Stimulated activated naive CD8-positive, alpha-beta T cell treated with anti-CD3 and anti-CD28 coated beads, Interleukin-15, Interleukin-2, amounts not matched to agents 100 U/mL and 50 U/mL, for 24 hours (primary cell): ENCODE results near the gene BAIAP2.

Experiments
- ATAC-seq: fragments of 150-1000 bp; cut with Tn5 transposase; one replicate; pipeline ENCODE4 v1.10.0; 2021
- DNase-seq: peaks from one replicate; pipeline ENCODE4 v3.0.0; 2021

The BAIAP2 gene

GRCh38 chr17:81160306-81160705 is 125.4 kb downstream of the BAIAP2 start:
- no peak for DNase-seq
- no peak for ATAC-seq

GRCh38 chr17:81160747-81161453 is 125.9 kb downstream of the BAIAP2 start:
- DNase-seq (no peak), ATAC-seq (no peak)

DNA sequence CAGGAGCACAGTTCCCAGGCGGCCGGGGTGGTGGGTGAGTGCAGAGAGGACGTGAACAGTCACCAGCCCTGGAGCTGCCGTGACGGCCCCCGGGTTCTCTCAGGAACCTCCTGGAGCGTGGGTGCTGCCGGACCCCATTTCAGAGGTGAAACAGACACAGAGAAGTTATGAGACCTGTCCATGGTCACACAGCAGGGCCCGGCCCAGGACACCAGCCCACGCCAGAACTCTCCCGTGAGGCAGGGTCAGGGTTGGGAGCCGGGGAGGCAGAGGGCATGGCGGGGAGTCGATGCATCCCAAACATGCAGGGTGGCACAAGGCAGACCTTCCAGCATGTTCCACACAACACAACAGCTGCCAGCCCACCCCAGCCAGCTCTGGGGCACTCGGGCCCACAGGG is 126.6 kb downstream of the BAIAP2 start:
- no peak for DNase-seq
- ATAC-seq = no peak

DNA sequence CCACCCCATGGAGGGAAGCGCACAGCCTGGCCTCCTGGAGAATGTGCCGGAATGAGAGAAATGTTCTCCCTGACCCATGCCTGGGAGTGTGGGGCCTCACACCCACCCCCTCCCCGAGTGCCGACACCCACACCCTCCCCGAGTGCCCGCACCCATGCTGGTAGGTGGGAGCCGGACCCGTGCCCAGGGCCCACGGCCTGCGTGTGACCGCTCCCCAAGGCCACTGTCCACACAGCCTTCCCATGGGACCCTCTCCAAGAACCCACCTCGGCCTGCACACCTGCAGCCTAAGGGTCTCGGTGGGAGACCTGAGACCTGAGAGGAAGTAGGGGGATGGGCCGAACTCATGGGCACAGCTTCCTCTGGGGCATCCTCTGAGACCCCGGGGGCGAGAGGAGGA is 127.0 kb downstream of the BAIAP2 start:
- no peak for ATAC-seq
- DNase-seq = no peak

DNA sequence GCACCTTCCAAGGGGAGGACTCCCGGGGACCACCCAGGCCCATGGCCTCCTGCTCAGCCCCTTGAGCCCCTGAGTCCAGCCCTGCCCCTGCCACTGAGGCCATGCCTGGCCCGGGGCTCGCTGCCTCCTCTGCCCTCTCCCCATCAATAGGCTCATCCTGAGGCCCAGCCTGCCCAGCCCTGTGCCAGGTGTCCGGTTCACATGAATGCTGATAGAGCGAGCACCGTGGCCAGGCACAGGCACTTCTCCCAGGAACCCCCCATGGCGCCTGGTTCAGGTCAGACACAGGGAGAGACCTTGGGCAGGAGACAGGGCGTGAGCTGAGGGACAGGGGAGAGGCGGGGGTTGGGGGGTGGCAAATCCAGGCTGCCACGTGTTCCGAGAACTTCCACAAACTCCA is 127.5 kb downstream of the BAIAP2 start:
- DNase-seq = no peak
- ATAC-seq = no peak

DNA sequence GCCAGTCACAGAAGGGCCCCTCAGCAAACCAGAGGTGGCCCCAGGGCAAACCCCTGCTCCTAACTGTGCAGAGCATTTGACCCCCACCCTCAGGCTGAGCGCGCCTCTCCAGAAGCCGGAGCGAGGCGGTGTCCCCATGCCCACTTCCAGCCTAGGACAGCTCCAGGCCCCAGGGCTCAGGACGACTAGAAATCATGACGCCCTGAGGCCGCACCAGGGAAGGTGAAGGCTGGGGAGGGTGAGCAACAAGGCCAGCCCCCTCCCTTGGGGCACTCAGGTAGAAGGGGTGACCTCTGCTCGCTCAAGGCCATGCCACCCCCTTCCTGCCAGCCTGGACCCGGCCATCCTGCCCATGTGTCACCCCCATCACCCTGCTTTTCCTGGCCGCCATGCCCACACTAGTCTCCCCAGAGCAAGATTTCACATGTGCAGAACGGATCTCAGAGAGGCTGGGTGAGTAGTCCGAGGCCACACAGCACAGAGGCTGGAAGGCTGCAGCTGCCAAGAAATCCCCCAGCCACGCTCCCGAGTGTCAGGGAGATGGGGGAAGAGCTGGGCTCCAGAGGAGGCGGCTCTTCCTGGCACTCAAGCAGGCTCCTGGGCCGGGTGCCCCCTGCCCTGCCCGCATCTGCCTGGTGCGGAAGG is 128.2 kb downstream of the BAIAP2 start:
- ATAC-seq (no peak), DNase-seq (no peak)

DNA sequence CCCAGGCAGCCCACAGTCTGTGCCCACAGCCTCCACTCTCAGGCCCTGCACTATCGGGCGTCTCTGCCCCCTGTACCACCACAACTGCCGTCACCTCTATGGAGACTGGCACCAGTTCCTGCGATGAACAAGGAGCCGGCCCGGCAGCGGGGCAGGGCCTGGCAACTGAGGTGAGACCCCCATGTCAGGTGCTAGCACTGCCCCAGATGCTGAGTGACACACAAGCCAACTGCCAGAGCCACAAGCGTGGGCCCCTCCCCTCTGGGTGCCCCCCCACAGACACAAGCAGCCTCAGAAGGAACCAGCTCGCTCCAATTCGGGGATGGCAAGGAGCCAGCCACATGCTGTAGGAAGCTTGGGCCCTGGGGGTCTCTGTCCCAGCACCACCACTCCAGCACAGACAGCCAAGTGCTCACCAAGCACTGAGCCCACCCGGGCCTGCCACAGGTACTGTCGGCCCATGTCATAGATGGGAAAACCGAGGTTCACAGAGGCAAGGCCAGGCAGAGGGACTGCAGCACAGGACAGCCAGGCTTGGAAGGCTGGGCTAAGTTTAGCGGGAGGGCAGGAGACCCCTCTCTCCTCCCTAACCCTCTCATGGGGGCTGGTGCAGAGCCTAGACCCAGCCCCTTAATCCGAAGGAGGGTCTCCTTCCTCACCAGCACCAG is 128.9 kb downstream of the BAIAP2 start:
- ATAC-seq = no peak
- DNase-seq = no peak

- no peak for DNase-seq
- ATAC-seq = no peak
These were observed 129.7 kb downstream of the BAIAP2 start for GRCh38 chr17:81164371-81165245.

DNA sequence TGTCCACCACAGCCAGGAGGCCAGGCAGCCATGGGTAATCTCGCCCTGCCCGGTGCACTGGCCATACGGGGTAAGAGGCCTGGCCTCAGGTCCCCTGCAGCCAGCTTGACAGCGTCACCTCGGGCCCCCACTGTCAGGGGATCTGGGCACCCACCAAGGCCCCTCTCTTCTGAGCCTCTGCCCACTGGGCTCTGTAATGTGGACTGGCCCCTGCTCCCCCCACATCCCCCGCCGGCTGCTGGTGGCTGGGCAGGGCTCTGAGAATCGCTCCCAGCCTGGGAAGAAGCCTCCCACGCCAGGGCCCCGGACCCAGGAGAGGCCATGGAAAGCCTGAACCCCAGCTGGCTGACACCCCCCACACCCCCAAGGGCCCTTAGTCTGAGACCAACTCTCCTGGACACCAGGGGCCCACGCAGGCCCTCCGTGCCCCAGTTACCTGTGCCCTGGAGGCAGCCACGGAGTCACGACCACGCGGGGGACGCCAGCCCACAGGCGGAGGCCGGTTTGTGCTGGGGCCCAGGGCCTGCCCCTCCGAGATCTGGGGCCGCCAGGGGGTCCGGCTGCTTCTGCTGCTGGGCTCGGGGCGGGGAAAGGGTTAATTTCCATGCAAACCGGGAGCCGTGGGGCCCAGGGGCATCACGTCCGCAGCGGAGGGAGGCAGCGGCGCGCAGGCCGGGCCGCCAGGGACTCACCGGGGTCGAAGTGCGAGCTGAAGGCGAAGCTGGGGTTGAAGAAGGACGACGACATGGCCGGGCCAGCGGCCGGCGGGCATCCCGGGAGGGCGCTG is 130.5 kb downstream of the BAIAP2 start, which contains the start of gene PVALEF:
Gene PVALEF (plus strand): TSS at position 262 of the 787 bp plus-strand sequence. CDS start 15,720 bp downstream, outside the sequence.
- DNase-seq = no peak
- ATAC-seq = no peak

DNA sequence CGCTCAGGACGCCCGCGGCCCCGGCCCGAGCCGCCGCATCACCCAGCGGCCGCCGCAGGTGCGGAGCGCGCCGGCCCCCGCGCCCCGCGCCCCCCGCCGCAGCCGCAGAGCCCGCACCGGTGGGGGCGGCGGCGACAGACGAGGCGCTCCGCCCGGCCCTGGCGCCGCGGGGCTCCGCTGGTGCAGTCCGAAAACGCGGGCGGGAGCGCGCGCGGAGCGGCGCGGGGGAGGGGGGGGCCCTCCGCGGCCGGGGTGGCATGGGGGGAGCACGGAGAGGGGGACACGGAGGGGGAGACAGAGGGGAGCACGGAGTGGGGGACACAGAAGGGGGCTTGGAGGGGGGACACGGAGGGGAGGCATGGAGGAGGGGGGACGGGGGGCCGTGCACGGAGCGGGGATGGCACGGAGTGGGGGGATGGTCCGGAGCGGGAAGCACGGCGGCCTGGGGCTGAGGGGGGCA is 131.1 kb downstream of the BAIAP2 start, which contains the start of gene AATK:
Gene AATK (minus strand): TSS at position 189 of the 460 bp plus-strand sequence. CDS start 229 bp downstream, outside the sequence.
- DNase-seq (no peak), ATAC-seq (no peak)
